DOHH2 (cell line): ENCODE data around the gene CLINT1.

ENCODE experiments used
- H3F3A ChIP-seq: fragments of 200-600 bp; sonication (generic), shearing (Covaris generic); 2 replicates; pipeline ENCODE4 v1.6.0; 2016; ENCODE audit warnings: antibody characterized with exemption, mild to moderate bottlenecking; ENCODE audit not compliant: control insufficient read depth, insufficient read depth
- H3K27ac ChIP-seq: fragments of 200-600 bp; sonication (generic); 2 replicates; pipeline ENCODE4 v1.5.1; 2014; ENCODE audit warnings: low read depth, mild to moderate bottlenecking, low read length, moderate library complexity
- H3K27me3 ChIP-seq: fragments of 200-600 bp; sonication (generic); 2 replicates; pipeline ENCODE4 v1.6.1; 2014; ENCODE audit warnings: mild to moderate bottlenecking, low read length, mixed read lengths; ENCODE audit not compliant: control insufficient read depth
- H3K36me3 ChIP-seq: fragments of 200-600 bp; sonication (generic); 2 replicates; pipeline ENCODE4 v1.6.1; 2014; ENCODE audit warnings: mild to moderate bottlenecking, low read length, moderate library complexity, mixed read lengths; ENCODE audit not compliant: control insufficient read depth
- H3K4me1 ChIP-seq: fragments of 200-600 bp; sonication (generic); 2 replicates; pipeline ENCODE4 v1.6.1; 2014; ENCODE audit warnings: mild to moderate bottlenecking, low read length, mixed read lengths; ENCODE audit not compliant: control insufficient read depth
- H3K4me2 ChIP-seq: fragments of 200-600 bp; sonication (generic); 2 replicates; pipeline ENCODE4 v1.6.0; 2014; ENCODE audit warnings: mild to moderate bottlenecking, low read length, moderate library complexity
- H3K4me3 ChIP-seq: fragments of 200-600 bp; sonication (generic); 2 replicates; pipeline ENCODE4 v1.5.1; 2014; ENCODE audit warnings: mild to moderate bottlenecking, low read length, mixed read lengths
- H3K79me2 ChIP-seq: fragments of 200-600 bp; sonication (generic); 2 replicates; pipeline ENCODE4 v1.6.1; 2014; ENCODE audit warnings: mild to moderate bottlenecking, low read length, mixed read lengths; ENCODE audit not compliant: control insufficient read depth
- H3K9me2 ChIP-seq: fragments of 200-600 bp; sonication (generic); replicated peaks from 2 replicates; pipeline ENCODE4 v1.6.1; 2014; ENCODE audit warnings: mild to moderate bottlenecking, low read length, mixed read lengths; ENCODE audit not compliant: control insufficient read depth
- H3K9me3 ChIP-seq: fragments of 200-600 bp; sonication (generic); 2 replicates; pipeline ENCODE4 v1.6.1; 2014; ENCODE audit warnings: antibody characterized with exemption, low read length, mixed read lengths; ENCODE audit not compliant: control insufficient read depth, insufficient read depth
- H4K20me1 ChIP-seq: fragments of 200-600 bp; sonication (generic); 2 replicates; pipeline ENCODE4 v1.6.0; 2014; ENCODE audit warnings: low read depth, mild to moderate bottlenecking, antibody characterized with exemption, low read length, moderate library complexity; ENCODE audit not compliant: control insufficient read depth, insufficient read depth
- CTCF ChIP-seq: fragments of 200-600 bp; sonication (generic); IDR thresholded peaks from one replicate; pipeline ENCODE4 v1.5.1; 2014; ENCODE audit warnings: antibody characterized with exemption, mild to moderate bottlenecking, low read depth, low read length; ENCODE audit not compliant: poor library complexity, severe bottlenecking
- EZH2phosphoT487 ChIP-seq: fragments of 200-600 bp; sonication (generic); IDR thresholded peaks from 2 replicates; pipeline ENCODE4 v1.6.1; 2017; ENCODE audit warnings: borderline replicate concordance, mild to moderate bottlenecking, antibody characterized with exemption, low read length, moderate library complexity, mixed read lengths

CLINT1 gene

GRCh38 chr5:157808043-157808442 lies 50.9 kb downstream of the CLINT1 start:
- no peaks in the 10 kb centered on the region for H3K9me3 ChIP-seq
- peaks cover 2% of the 10 kb centered on the region; the same call in 1 of the 2 replicates for H3F3A ChIP-seq
- H4K20me1 ChIP-seq: no peaks in the 10 kb centered on the region
- H3K4me1 ChIP-seq: no peaks in the 10 kb centered on the region
- no peaks in the 10 kb centered on the region for H3K9me2 ChIP-seq
- peaks cover 87% of the 10 kb centered on the region for H3K36me3 ChIP-seq
- no peaks in the 10 kb centered on the region for H3K79me2 ChIP-seq
- no peak overlapping the region for H3K4me3 ChIP-seq
- no peak overlapping the region for H3K4me2 ChIP-seq
- TF ChIP-seq CTCF (no peak), EZH2phosphoT487 (no peak)
- H3K27me3 ChIP-seq: no peaks in the 10 kb centered on the region
- H3K27ac ChIP-seq: no peak overlapping the region

- Histone ChIP-seq H3K36me3 (peaks cover 67% of the 10 kb centered on the region), H3K4me1 (no peaks in the 10 kb centered on the region), H3K9me2 (no peaks in the 10 kb centered on the region)
These were observed 56.2 kb downstream of the CLINT1 start for GRCh38 chr5:157802736-157803135.

GRCh38 chr5:157800137-157800536 lies 58.8 kb downstream of the CLINT1 start:
- Histone ChIP-seq H3K9me3 (no peaks in the 10 kb centered on the region), H3K4me3 (no peak overlapping the region), H3F3A (no peaks in the 10 kb centered on the region), H3K27me3 (no peaks in the 10 kb centered on the region), H3K4me1 (no peaks in the 10 kb centered on the region), H3K4me2 (no peak overlapping the region), H3K27ac (no peak overlapping the region), H4K20me1 (no peaks in the 10 kb centered on the region), H3K36me3 (peaks cover 57% of the 10 kb centered on the region), H3K79me2 (no peaks in the 10 kb centered on the region), H3K9me2 (no peaks in the 10 kb centered on the region)
- no peak for TF ChIP-seq EZH2phosphoT487

More at GRCh38 chr5:157802736-157803135, 56.2 kb downstream of the CLINT1 start:
- Histone ChIP-seq H3K4me3 (no peak overlapping the region), H3F3A (peaks cover 2% of the 10 kb centered on the region; the same call in 1 of the 2 replicates), H3K4me2 (no peak overlapping the region), H3K27me3 (no peaks in the 10 kb centered on the region), H3K79me2 (no peaks in the 10 kb centered on the region), H4K20me1 (no peaks in the 10 kb centered on the region), H3K27ac (no peak overlapping the region), H3K9me3 (no peaks in the 10 kb centered on the region)
- TF ChIP-seq CTCF: no peak
- no peak for TF ChIP-seq EZH2phosphoT487

- Histone ChIP-seq H3K27me3 (no peaks in the 10 kb centered on the region), H3K36me3 (peaks cover 57% of the 10 kb centered on the region)
- no peak for TF ChIP-seq CTCF
- TF ChIP-seq EZH2phosphoT487: no peak
These were observed 59.4 kb downstream of the CLINT1 start for GRCh38 chr5:157799578-157799977.

More at GRCh38 chr5:157799578-157799977, 59.4 kb downstream of the CLINT1 start:
- Histone ChIP-seq H3F3A (no peaks in the 10 kb centered on the region), H3K4me1 (no peaks in the 10 kb centered on the region), H3K79me2 (no peaks in the 10 kb centered on the region), H3K27ac (no peak overlapping the region), H3K9me3 (no peaks in the 10 kb centered on the region), H3K4me3 (no peak overlapping the region), H3K4me2 (no peak overlapping the region), H3K9me2 (no peaks in the 10 kb centered on the region), H4K20me1 (no peaks in the 10 kb centered on the region)
